ENCODE measurements around the gene CAPNS1. TPM values are rescaled to one million over a fixed set of nuclear protein-coding genes. Genes with fewer than 3 reads are reported as not detected.

The CAPNS1 gene
- total RNA-seq, 4 donors from 2014 or later = 179 to 235 (median 213) TPM

- H3K4me1 ChIP-seq = peaks cover 5 to 27% (median 7%) of the 10 kb centered on the region in 4 donors
- peaks cover 8 to 55% (median 24%) of the 10 kb centered on the region in 3 donors for H3K36me3 ChIP-seq
- TF ChIP-seq CTCF (IDR thresholded peaks at IDR 0.05) = no peak
- no peak for TF ChIP-seq POLR2A (IDR thresholded peaks at IDR 0.05)
- TF ChIP-seq EP300 (IDR thresholded peaks at IDR 0.05) = no peak
- H3K27me3 ChIP-seq = no peaks in the 10 kb centered on the region
- H3K4me3 ChIP-seq = no peak overlapping the region
- no peaks in the 10 kb centered on the region for H3K9me3 ChIP-seq
- WGBS, 2 donors = 84 to 90% methylated on average over 14 of the region's 14 CpGs
- DNase-seq (ENCODE audit: low spot score in 2 of 2) = no peak
- peak overlapping the region in 3 of 4 donors; percentile 98 to 100 (median 98) for H3K27ac ChIP-seq
These were observed 2.2 kb downstream of the CAPNS1 start for GRCh38 chr19:36142046-36142445.

DNA sequence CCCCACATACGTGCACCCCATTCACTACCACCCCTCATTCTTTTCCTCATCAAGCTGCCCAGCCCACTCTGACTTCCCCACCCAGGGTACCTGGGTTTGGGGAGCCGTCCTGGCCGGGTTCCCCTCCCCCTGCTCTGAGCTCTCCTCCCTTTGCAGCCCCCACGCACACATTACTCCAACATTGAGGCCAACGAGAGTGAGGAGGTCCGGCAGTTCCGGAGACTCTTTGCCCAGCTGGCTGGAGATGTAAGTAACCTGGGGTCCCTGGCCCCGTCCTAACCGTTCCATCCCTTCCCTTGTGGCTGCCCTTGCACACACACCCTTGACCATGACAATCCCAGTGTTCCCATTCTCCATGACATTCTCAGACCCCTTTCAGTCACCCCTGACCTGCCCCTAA, 2.6 kb downstream of the CAPNS1 start:
- WGBS, 2 donors = 85 to 90% methylated on average over 9 of the region's 9 CpGs
- TF ChIP-seq CTCF (IDR thresholded peaks at IDR 0.05) (no peak), EP300 (IDR thresholded peaks at IDR 0.05) (no peak), POLR2A (IDR thresholded peaks at IDR 0.05) (no peak)
- no peak overlapping the region for H3K27ac ChIP-seq
- no peak overlapping the region for H3K4me3 ChIP-seq
- no peaks in the 10 kb centered on the region for H3K27me3 ChIP-seq
- no peak for DNase-seq (ENCODE audit: low spot score in 2 of 2)
- H3K4me1 ChIP-seq = peaks cover 5 to 23% (median 6%) of the 10 kb centered on the region in 4 donors
- H3K36me3 ChIP-seq = peaks cover 8 to 59% (median 28%) of the 10 kb centered on the region in 3 donors
- no peaks in the 10 kb centered on the region for H3K9me3 ChIP-seq

GRCh38 chr19:36144624-36145023, 4.8 kb downstream of the CAPNS1 start:
- Histone ChIP-seq H3K9me3 (no peaks in the 10 kb centered on the region), H3K4me1 (peaks cover 5 to 13% (median 6%) of the 10 kb centered on the region in 4 donors), H3K27ac (no peak overlapping the region), H3K36me3 (peaks cover 8 to 81% (median 44%) of the 10 kb centered on the region in 3 donors), H3K4me3 (no peak overlapping the region), H3K27me3 (no peaks in the 10 kb centered on the region)
- TF ChIP-seq EP300 (IDR thresholded peaks at IDR 0.05) = no peak
- no peak for TF ChIP-seq POLR2A (IDR thresholded peaks at IDR 0.05)
- TF ChIP-seq CTCF (IDR thresholded peaks at IDR 0.05) = no peak
- 96 to 97% methylated on average over 6 of the region's 6 CpGs for WGBS, 2 donors
- DNase-seq (ENCODE audit: low spot score in 2 of 2) = no peak

- WGBS, 2 donors = 79 to 81% methylated on average over 12 to 13 of the region's 13 CpGs
- Histone ChIP-seq H3K27me3 (no peaks in the 10 kb centered on the region), H3K27ac (peak overlapping the region in 1 of 4 donors; percentile 91), H3K9me3 (no peaks in the 10 kb centered on the region), H3K4me1 (peaks cover 0 to 28% (median 4%) of the 10 kb centered on the region in 4 donors), H3K4me3 (no peak overlapping the region), H3K36me3 (peaks cover 8 to 68% (median 33%) of the 10 kb centered on the region in 3 donors)
- TF ChIP-seq CTCF (IDR thresholded peaks at IDR 0.05) (no peak), EP300 (IDR thresholded peaks at IDR 0.05) (no peak), POLR2A (IDR thresholded peaks at IDR 0.05) (no peak)
- no peak for DNase-seq (ENCODE audit: low spot score in 2 of 2)
These were observed 10.0 kb downstream of the CAPNS1 start for GRCh38 chr19:36149673-36150406.

DNA sequence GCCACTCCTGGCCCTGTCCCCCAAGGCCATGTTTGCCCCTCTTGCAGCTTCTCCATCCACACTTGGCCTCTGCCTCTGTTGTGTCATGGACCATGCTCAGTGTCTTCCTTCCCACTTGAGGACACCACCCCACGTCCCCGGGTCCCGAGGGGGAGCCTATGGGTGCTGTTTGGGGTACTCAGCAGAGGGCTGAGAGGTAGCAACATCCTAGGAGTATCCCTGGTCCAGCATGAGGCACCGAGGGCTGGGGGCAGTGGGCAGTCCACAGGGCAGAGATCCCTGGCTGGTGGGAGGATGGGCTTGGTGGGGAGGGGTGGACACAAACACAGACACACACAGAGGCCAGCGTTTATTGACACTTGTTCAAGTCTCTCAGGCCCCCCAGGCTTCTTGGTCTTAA, 10.7 kb downstream of the CAPNS1 start:
- Histone ChIP-seq H3K27me3 (no peaks in the 10 kb centered on the region), H3K9me3 (no peaks in the 10 kb centered on the region), H3K27ac (peak overlapping the region; percentile 90 to 98 (median 94)), H3K4me3 (no peak overlapping the region), H3K36me3 (peaks cover 5 to 61% (median 33%) of the 10 kb centered on the region in 3 donors), H3K4me1 (peaks cover 0 to 28% (median 4%) of the 10 kb centered on the region in 4 donors)
- TF ChIP-seq CTCF (IDR thresholded peaks at IDR 0.05) (no peak), POLR2A (IDR thresholded peaks at IDR 0.05) (no peak), EP300 (IDR thresholded peaks at IDR 0.05) (no peak)
- 59 to 61% methylated on average over 5 of the region's 5 CpGs for WGBS, 2 donors
- no peak for DNase-seq (ENCODE audit: low spot score in 2 of 2)
